ENCODE measurements around the gene TTN. TPM values are rescaled to one million over a fixed set of nuclear protein-coding genes. Genes with fewer than 3 reads are reported as not detected.
A peak's percentile ranks its signal among the peaks of the same experiment; 100 is the strongest.

The TTN gene
- total and polyA plus RNA-seq, 10 of the 15 experiments (the other 5 are each of a cell fraction or from before 2014, with no cell fraction given): 0.15 to 9.0 (median 1.8) TPM

- TF ChIP-seq CTCF (IDR thresholded peaks at IDR 0.05 in 2 of 3, conservative IDR thresholded peaks at IDR 0.05 in 1 of 3; ENCODE audit: control insufficient read depth in 2 of 3, extremely low read depth in 1 of 3, insufficient read depth in 1 of 3, low read depth in 3 of 3, low read length in 3 of 3) (no peak), RAD51 (IDR thresholded peaks at IDR 0.05) (no peak), RELA (IDR thresholded peaks at IDR 0.05; ENCODE audit: borderline replicate concordance, partially characterized antibody) (no peak)
Measured at GRCh38 chr2:178777577-178777976, 29.6 kb downstream of the TTN start (continued).

GRCh38 chr2:178776751-178777150, 30.5 kb downstream of the TTN start:
- in situ Hi-C loops (cut with MboI) (no loop called here), intact Hi-C loops (cut with micrococcal nuclease; ENCODE audit: unreplicated experiment) (no loop called here)
- Histone ChIP-seq H3K36me3 (ENCODE audit: control insufficient read depth in 2 of 2, insufficient read depth in 2 of 2, low read length in 1 of 2) (no peaks in the 10 kb centered on the region), H3K27ac (ENCODE audit: control insufficient read depth, insufficient read depth) (no peak overlapping the region), H3K4me2 (ENCODE audit: control insufficient read depth, insufficient read depth) (no peak overlapping the region), H2AFZ (ENCODE audit: control insufficient read depth, low read depth, low read length) (no peak overlapping the region), H3K9me3 (replicated peaks; ENCODE audit: control insufficient read depth, insufficient read depth, low read length) (no peaks in the 10 kb centered on the region), H3K4me3 (no peak overlapping the region), H3K27me3 (replicated peaks in 1 of 2; ENCODE audit: control insufficient read depth in 2 of 2, insufficient read depth in 2 of 2, low read length in 1 of 2) (no peaks in the 10 kb centered on the region), H3K4me1 (ENCODE audit: control insufficient read depth, insufficient read depth, low read length) (no peaks in the 10 kb centered on the region), H4K20me1 (ENCODE audit: control insufficient read depth, insufficient read depth) (no peaks in the 10 kb centered on the region), H3K79me2 (ENCODE audit: control insufficient read depth, insufficient read depth, low read length) (no peaks in the 10 kb centered on the region), H3K9ac (ENCODE audit: control insufficient read depth, insufficient read depth, low read length) (no peak overlapping the region)
- ChIA-PET SMC1A (ENCODE audit: uncharacterized antibody, unreplicated experiment) (no interaction called here), CTCF (interaction anchor here (1.0 to 5.0 kb wide), 3 partner anchors 12 to 35 kb away, joined by 4 to 21 read pairs (median 8); no protein-coding TSS in a partner anchor), RAD21 (ENCODE audit: unreplicated experiment) (interaction anchor here (0.9 kb wide), 1 partner anchor 15 kb away, joined by 3 read pairs; no protein-coding TSS in a partner anchor), POLR2A (no interaction called here)
- TSS peak; percentile 45 for BruUV-seq (replicated peaks)
- no peak for ATAC-seq
- 75% methylated on average over 4 of the region's 4 CpGs for WGBS (ENCODE audit: insufficient coverage, insufficient replicate concordance, low lambda C conversion rate, missing lambda C conversion rate)
- no peak for TF ChIP-seq BACH1 (IDR thresholded peaks at IDR 0.05; ENCODE audit: borderline replicate concordance)
- TF ChIP-seq ZZZ3 (IDR thresholded peaks at IDR 0.05; ENCODE audit: control insufficient read depth, insufficient read length, low read depth): no peak
- no peak for TF ChIP-seq CHD2 (IDR thresholded peaks at IDR 0.05; ENCODE audit: borderline replicate concordance, low read depth, low read length)
- no peak for TF ChIP-seq TARDBP (IDR thresholded peaks at IDR 0.05; ENCODE audit: borderline replicate concordance)
- TF ChIP-seq ZBTB40 (IDR thresholded peaks at IDR 0.05; ENCODE audit: borderline replicate concordance): no peak
- TF ChIP-seq PML (IDR thresholded peaks at IDR 0.05; ENCODE audit: low read length): no peak
- DNase-seq (ENCODE audit: low read depth, low spot score): no peak
- FAIRE-seq: no peak

All from GM12878 (cell line).